ENCODE results near the gene APOA5. TPM values are rescaled to one million over a fixed set of nuclear protein-coding genes. Genes with fewer than 3 reads are reported as not detected.

Gene APOA5
- total and polyA plus RNA-seq, 2 of the 13 experiments (the other 11 are each of a cell fraction or from before 2014, with no cell fraction given), result 44.0 to 49.1 TPM

DNA sequence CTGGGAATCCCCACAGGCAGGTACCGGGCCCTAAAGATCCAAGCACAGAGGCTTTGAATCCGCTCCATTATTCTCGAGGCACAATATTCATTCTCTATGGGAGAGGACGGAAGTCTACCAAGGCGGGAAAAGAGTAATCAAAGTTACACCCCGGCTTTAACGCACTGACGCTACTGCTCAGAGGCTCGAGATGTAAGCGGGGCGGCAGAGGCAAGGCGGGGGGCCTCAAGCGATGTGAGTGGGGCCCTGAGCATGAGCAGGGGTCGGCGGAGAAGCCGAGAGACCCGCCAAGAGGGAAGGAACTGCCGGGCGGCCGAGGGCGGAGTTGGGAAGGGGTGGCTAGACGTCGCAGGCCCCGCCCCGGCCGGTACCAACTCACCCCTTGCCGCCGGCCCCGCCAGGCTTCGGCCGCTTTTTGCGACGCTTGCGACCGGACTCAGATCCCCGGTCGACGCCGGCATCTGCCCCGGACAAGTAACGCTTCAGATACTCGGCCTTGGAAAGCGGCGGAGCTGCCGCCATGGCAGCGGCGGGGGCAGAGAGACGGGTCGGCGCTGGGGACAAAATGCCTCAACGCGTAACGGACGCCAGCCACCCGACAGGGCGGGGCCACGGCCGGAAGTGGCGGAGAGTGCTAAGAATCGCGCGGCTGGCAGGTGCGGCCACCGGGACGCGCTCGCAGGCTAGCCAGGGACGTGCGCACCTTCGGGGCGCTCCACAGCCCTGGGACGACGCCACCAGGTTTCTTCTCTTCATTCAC is 19.1 kb downstream of the APOA5 start, which contains the start of gene BUD13 (continued):
- TF ChIP-seq, protein P1, sequence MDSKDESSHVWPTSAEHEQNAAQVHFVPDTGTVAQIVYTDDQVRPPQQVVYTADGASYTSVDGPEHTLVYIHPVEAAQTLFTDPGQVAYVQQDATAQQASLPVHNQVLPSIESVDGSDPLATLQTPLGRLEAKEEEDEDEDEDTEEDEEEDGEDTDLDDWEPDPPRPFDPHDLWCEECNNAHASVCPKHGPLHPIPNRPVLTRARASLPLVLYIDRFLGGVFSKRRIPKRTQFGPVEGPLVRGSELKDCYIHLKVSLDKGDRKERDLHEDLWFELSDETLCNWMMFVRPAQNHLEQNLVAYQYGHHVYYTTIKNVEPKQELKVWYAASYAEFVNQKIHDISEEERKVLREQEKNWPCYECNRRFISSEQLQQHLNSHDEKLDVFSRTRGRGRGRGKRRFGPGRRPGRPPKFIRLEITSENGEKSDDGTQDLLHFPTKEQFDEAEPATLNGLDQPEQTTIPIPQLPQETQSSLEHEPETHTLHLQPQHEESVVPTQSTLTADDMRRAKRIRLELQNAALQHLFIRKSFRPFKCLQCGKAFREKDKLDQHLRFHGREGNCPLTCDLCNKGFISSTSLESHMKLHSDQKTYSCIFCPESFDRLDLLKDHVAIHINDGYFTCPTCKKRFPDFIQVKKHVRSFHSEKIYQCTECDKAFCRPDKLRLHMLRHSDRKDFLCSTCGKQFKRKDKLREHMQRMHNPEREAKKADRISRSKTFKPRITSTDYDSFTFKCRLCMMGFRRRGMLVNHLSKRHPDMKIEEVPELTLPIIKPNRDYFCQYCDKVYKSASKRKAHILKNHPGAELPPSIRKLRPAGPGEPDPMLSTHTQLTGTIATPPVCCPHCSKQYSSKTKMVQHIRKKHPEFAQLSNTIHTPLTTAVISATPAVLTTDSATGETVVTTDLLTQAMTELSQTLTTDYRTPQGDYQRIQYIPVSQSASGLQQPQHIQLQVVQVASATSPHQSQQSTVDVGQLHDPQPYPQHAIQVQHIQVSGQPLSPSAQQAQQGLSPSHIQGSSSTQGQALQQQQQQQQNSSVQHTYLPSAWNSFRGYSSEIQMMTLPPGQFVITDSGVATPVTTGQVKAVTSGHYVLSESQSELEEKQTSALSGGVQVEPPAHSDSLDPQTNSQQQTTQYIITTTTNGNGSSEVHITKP (CRISPR knock-in tag; IDR thresholded peaks at IDR 0.05; ENCODE audit: low read depth), result peak; percentile 94
- TF ChIP-seq ZNF264 (CRISPR knock-in tag; IDR thresholded peaks at IDR 0.05), result peak; percentile 78; the same call in 1 of the 2 replicates
- no peak for TF ChIP-seq RORA (CRISPR knock-in tag; IDR thresholded peaks at IDR 0.05)
- 0 out of 2 replicates have a peak, but pooled peaks have one; percentile 40 for TF ChIP-seq ZFP62 (CRISPR knock-in tag; IDR thresholded peaks at IDR 0.05)
- TF ChIP-seq TCF7L2 (IDR thresholded peaks at IDR 0.05; ENCODE audit: low read depth, low read length), result no peak
- TF ChIP-seq, protein P2, sequence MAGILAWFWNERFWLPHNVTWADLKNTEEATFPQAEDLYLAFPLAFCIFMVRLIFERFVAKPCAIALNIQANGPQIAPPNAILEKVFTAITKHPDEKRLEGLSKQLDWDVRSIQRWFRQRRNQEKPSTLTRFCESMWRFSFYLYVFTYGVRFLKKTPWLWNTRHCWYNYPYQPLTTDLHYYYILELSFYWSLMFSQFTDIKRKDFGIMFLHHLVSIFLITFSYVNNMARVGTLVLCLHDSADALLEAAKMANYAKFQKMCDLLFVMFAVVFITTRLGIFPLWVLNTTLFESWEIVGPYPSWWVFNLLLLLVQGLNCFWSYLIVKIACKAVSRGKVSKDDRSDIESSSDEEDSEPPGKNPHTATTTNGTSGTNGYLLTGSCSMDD (CRISPR knock-in tag; IDR thresholded peaks at IDR 0.05), result no peak
- TF ChIP-seq ZNF446 (CRISPR knock-in tag; IDR thresholded peaks at IDR 0.05), result peak; percentile 85; the same call in 1 of the 2 replicates
- no peak for TF ChIP-seq SSRP1 (CRISPR knock-in tag; IDR thresholded peaks at IDR 0.05)
- peak; percentile 15 for TF ChIP-seq XRCC5 (optimal IDR thresholded peaks at IDR 0.05; ENCODE audit: low read length)
- TF ChIP-seq U2AF2 (IDR thresholded peaks at IDR 0.05; ENCODE audit: low read depth, low read length), result no peak
- no peak for TF ChIP-seq CENPX (CRISPR knock-in tag; IDR thresholded peaks at IDR 0.05)
- no peak for TF ChIP-seq MEF2D (CRISPR knock-in tag; IDR thresholded peaks at IDR 0.05)
- TF ChIP-seq, protein P3, sequence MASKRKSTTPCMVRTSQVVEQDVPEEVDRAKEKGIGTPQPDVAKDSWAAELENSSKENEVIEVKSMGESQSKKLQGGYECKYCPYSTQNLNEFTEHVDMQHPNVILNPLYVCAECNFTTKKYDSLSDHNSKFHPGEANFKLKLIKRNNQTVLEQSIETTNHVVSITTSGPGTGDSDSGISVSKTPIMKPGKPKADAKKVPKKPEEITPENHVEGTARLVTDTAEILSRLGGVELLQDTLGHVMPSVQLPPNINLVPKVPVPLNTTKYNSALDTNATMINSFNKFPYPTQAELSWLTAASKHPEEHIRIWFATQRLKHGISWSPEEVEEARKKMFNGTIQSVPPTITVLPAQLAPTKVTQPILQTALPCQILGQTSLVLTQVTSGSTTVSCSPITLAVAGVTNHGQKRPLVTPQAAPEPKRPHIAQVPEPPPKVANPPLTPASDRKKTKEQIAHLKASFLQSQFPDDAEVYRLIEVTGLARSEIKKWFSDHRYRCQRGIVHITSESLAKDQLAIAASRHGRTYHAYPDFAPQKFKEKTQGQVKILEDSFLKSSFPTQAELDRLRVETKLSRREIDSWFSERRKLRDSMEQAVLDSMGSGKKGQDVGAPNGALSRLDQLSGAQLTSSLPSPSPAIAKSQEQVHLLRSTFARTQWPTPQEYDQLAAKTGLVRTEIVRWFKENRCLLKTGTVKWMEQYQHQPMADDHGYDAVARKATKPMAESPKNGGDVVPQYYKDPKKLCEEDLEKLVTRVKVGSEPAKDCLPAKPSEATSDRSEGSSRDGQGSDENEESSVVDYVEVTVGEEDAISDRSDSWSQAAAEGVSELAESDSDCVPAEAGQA (IDR thresholded peaks at IDR 0.05; ENCODE audit: low read depth), result peak; percentile 80
- TF ChIP-seq, protein P3 (CRISPR knock-in tag; IDR thresholded peaks at IDR 0.05; ENCODE audit: borderline replicate concordance), result 0 out of 2 replicates have a peak, but pooled peaks have one; percentile 34
- TF ChIP-seq KAT2B (IDR thresholded peaks at IDR 0.05; ENCODE audit: borderline replicate concordance, low read depth, low read length), result no peak
- TF ChIP-seq NFIB (CRISPR knock-in tag; IDR thresholded peaks at IDR 0.05; ENCODE audit: borderline replicate concordance), result no peak
- peak; percentile 58 for TF ChIP-seq KDM3A (CRISPR knock-in tag; IDR thresholded peaks at IDR 0.05; ENCODE audit: low read depth)
- peak; percentile 96 for TF ChIP-seq ZNF747 (CRISPR knock-in tag; IDR thresholded peaks at IDR 0.05; ENCODE audit: borderline replicate concordance)
- peak; percentile 91 for TF ChIP-seq MED8 (CRISPR knock-in tag; IDR thresholded peaks at IDR 0.05; ENCODE audit: insufficient replicate concordance)
- no peak for TF ChIP-seq ZNF484 (CRISPR knock-in tag; IDR thresholded peaks at IDR 0.05; ENCODE audit: borderline replicate concordance, low read depth)

All from HepG2 (cell line).